H1 (cell line): ENCODE results near the gene OR51A4. TPM values are rescaled to one million over a fixed set of nuclear protein-coding genes. Genes with fewer than 3 reads are reported as not detected.

ENCODE experiments used
- CTCF ChIA-PET: fragments of 300-600 bp; sonication (Branson Sonifier 250); formaldehyde crosslinking; loops from one replicate; lab custom pipeline; 2021; ENCODE audit not compliant: partially characterized antibody; lab: Charles Lee
- POLR2A ChIA-PET: fragments of 300-600 bp; sonication (Branson Sonifier 250); formaldehyde crosslinking; loops from one replicate; lab custom pipeline; 2021; ENCODE audit warnings: inconsistent platforms; ENCODE audit not compliant: partially characterized antibody; lab: Charles Lee
- DNase-seq, 2 experiments: peaks; one replicate each; pipeline versions ENCODE4 v3.0.0 to v3.0.0-alpha.2; 2010 to 2022; ENCODE audit warnings: low spot score in 2 of 2, low read depth in 1 of 2, mixed read lengths in 1 of 2
- FAIRE-seq: peaks from 2 replicates; lab custom pipeline; 2011; peaks lifted over from hg19 to GRCh38; lab: Jason Lieb, UNC
- H2AFZ ChIP-seq: 2 replicates; pipeline ENCODE4 v1.8.1; 2012; ENCODE audit warnings: low read length, inconsistent platforms
- H2AK5ac ChIP-seq: 2 replicates; pipeline ENCODE4 v1.6.1; 2013; ENCODE audit warnings: low read depth, low read length
- H2BK120ac ChIP-seq: replicated peaks from 2 replicates; pipeline ENCODE3; 2013; ENCODE audit warnings: low read depth, low read length, inconsistent platforms
- H2BK12ac ChIP-seq: 2 replicates; pipeline ENCODE4 v1.6.1; 2013; ENCODE audit warnings: low read depth, low read length
- H2BK15ac ChIP-seq: 2 replicates; pipeline ENCODE4 v1.6.1; 2013; ENCODE audit warnings: low read length
- H2BK20ac ChIP-seq: 2 replicates; pipeline ENCODE4 v1.6.1; 2013; ENCODE audit warnings: low read length
- H2BK5ac ChIP-seq: 2 replicates; pipeline ENCODE4 v1.6.1; 2013; ENCODE audit warnings: low read depth, low read length
- H3K14ac ChIP-seq: 2 replicates; pipeline ENCODE4 v1.6.1; 2013; ENCODE audit warnings: inconsistent platforms; ENCODE audit not compliant: insufficient read length
- H3K18ac ChIP-seq: 2 replicates; pipeline ENCODE4 v1.6.1; 2013; ENCODE audit warnings: low read length; ENCODE audit errors: extremely low read depth
- H3K23ac ChIP-seq: 2 replicates; pipeline ENCODE4 v1.6.1; 2013; ENCODE audit warnings: inconsistent platforms; ENCODE audit not compliant: insufficient read length
- H3K23me2 ChIP-seq: 2 replicates; pipeline ENCODE4 v1.6.1; 2013; ENCODE audit warnings: low read depth, low read length
- H3K27ac ChIP-seq: 2 replicates; pipeline ENCODE4 v1.6.1; 2011; ENCODE audit warnings: low read depth, low read length, inconsistent platforms
- H3K27me3 ChIP-seq, 4 experiments: replicated peaks in 1 of 4; 1 replicate in 1 of 4; 2 replicates in 3 of 4; pipeline versions ENCODE4 v1.6.1 to v1.8.1; 2011 to 2013; ENCODE audit warnings: low read length in 3 of 4, mild to moderate bottlenecking in 3 of 4, inconsistent platforms in 2 of 4, mixed read lengths in 2 of 4, moderate library complexity in 1 of 4; ENCODE audit not compliant: control insufficient read depth in 3 of 4, insufficient read depth in 3 of 4; ENCODE audit errors: extremely low read depth in 1 of 4
- H3K36me3 ChIP-seq, 4 experiments: 2 replicates each; pipeline versions ENCODE4 v1.6.1 to v1.8.1; 2011 to 2013; ENCODE audit warnings: mild to moderate bottlenecking in 4 of 4, low read length in 3 of 4, moderate library complexity in 2 of 4, control low read depth in 1 of 4, inconsistent platforms in 1 of 4; ENCODE audit not compliant: insufficient read depth in 4 of 4, control insufficient read depth in 2 of 4
- H3K4ac ChIP-seq: replicated peaks from 2 replicates; pipeline ENCODE3; 2013; ENCODE audit warnings: low read length, low read depth, mixed read lengths, inconsistent platforms; ENCODE audit not compliant: insufficient read length
- H3K4me1 ChIP-seq, 4 experiments: replicated peaks in 1 of 4; 1 replicate in 1 of 4; 2 replicates in 3 of 4; pipeline versions ENCODE4 v1.6.1 to v1.8.1; 2011 to 2013; ENCODE audit warnings: low read length in 3 of 4, inconsistent platforms in 2 of 4, mixed read lengths in 1 of 4; ENCODE audit not compliant: insufficient read depth in 4 of 4, control insufficient read depth in 3 of 4
- H3K4me2 ChIP-seq, 2 experiments: 2 replicates each; pipeline versions ENCODE4 v1.6.1 to v1.8.1; 2011 to 2013; ENCODE audit warnings: low read depth in 2 of 2, low read length in 2 of 2, control low read depth in 1 of 2, inconsistent platforms in 1 of 2, mild to moderate bottlenecking in 1 of 2; ENCODE audit not compliant: insufficient read depth in 1 of 2
- H3K4me3 ChIP-seq, 4 experiments: fragments of 200-600, 300-600 bp in 1 of 4; sonication (generic), shearing (Covaris generic), sonication (Bioruptor Twin) in 1 of 4; 2 replicates each; pipeline versions ENCODE4 v1.5.1 to v1.8.1; 2011 to 2016; ENCODE audit warnings: low read length in 4 of 4, low read depth in 3 of 4, control low read depth in 2 of 4, inconsistent platforms in 2 of 4, mild to moderate bottlenecking in 2 of 4, mixed read lengths in 1 of 4, moderate library complexity in 1 of 4; ENCODE audit not compliant: insufficient read depth in 2 of 4; ENCODE audit errors: extremely low read depth in 1 of 4
- H3K56ac ChIP-seq: replicated peaks from 2 replicates; pipeline ENCODE3; 2013; ENCODE audit warnings: low read depth, mild to moderate bottlenecking, mixed read lengths, low read length, inconsistent platforms; ENCODE audit not compliant: insufficient read length
- H3K79me1 ChIP-seq: 2 replicates; pipeline ENCODE4 v1.6.1; 2013; ENCODE audit warnings: low read depth, low read length, control low read depth
- H3K79me2 ChIP-seq, 2 experiments: 2 replicates each; pipeline versions ENCODE4 v1.6.1 to v1.8.1; 2012 to 2013; ENCODE audit warnings: low read length in 2 of 2, mild to moderate bottlenecking in 2 of 2, inconsistent platforms in 1 of 2; ENCODE audit not compliant: insufficient read depth in 2 of 2, control insufficient read depth in 1 of 2
- H3K9ac ChIP-seq, 4 experiments: replicated peaks in 1 of 4; 1 replicate in 1 of 4; 2 replicates in 3 of 4; pipeline versions ENCODE4 v1.6.1 to v1.8.1; 2011 to 2013; ENCODE audit warnings: low read depth in 3 of 4, low read length in 3 of 4, control low read depth in 2 of 4, mild to moderate bottlenecking in 2 of 4, moderate library complexity in 2 of 4, inconsistent platforms in 1 of 4; ENCODE audit errors: extremely low read depth in 1 of 4
- H3K9me3 ChIP-seq, 2 experiments: 2 replicates each; pipeline versions ENCODE4 v1.6.1 to v1.8.1; 2012 to 2013; ENCODE audit warnings: mild to moderate bottlenecking in 2 of 2, moderate library complexity in 2 of 2, control low read depth in 1 of 2, inconsistent platforms in 1 of 2, low read depth in 1 of 2, low read length in 1 of 2, mixed read lengths in 1 of 2; ENCODE audit not compliant: insufficient read depth in 2 of 2
- H4K20me1 ChIP-seq, 2 experiments: replicated peaks in 1 of 2; 2 replicates each; pipeline versions ENCODE3 to v1.8.1; 2011 to 2013; ENCODE audit warnings: inconsistent platforms in 2 of 2, low read length in 2 of 2, mild to moderate bottlenecking in 1 of 2; ENCODE audit not compliant: insufficient read depth in 2 of 2, control insufficient read depth in 1 of 2
- H4K5ac ChIP-seq: 2 replicates; pipeline ENCODE4 v1.6.1; 2013; ENCODE audit warnings: low read length, low read depth, mixed read lengths, inconsistent platforms; ENCODE audit not compliant: insufficient read length
- H4K8ac ChIP-seq: 2 replicates; pipeline ENCODE4 v1.8.0; 2013; ENCODE audit warnings: mild to moderate bottlenecking, moderate library complexity, low read length, inconsistent platforms; ENCODE audit not compliant: insufficient read depth; ENCODE audit errors: extremely low read depth
- H4K91ac ChIP-seq: replicated peaks from 2 replicates; pipeline ENCODE3; 2013; ENCODE audit warnings: low read length, mixed read lengths, inconsistent platforms; ENCODE audit not compliant: insufficient read length
- RBBP5 ChIP-seq: IDR thresholded peaks from 2 replicates; pipeline ENCODE4 v1.7.1; 2012; ENCODE audit warnings: low read depth, mild to moderate bottlenecking, inconsistent platforms, low read length, moderate library complexity, borderline replicate concordance
- RNF2 ChIP-seq: fragments of 200-900, 300-1000 bp; sonication (generic); IDR thresholded peaks from 2 replicates; pipeline ENCODE4 v1.7.1; 2016; ENCODE audit warnings: borderline replicate concordance, low read depth, mild to moderate bottlenecking, antibody characterized with exemption, low read length; ENCODE audit not compliant: poor library complexity, severe bottlenecking; ENCODE audit errors: missing control alignments
- RXRA ChIP-seq: IDR thresholded peaks from 2 replicates; pipeline ENCODE4 v1.6.1; 2011; ENCODE audit warnings: low read depth, mild to moderate bottlenecking, low read length, moderate library complexity; ENCODE audit not compliant: insufficient read depth
- SP1 ChIP-seq: IDR thresholded peaks from 2 replicates; pipeline ENCODE4 v1.6.1; 2011; ENCODE audit warnings: low read depth, low read length
- TCF12 ChIP-seq: IDR thresholded peaks from 2 replicates; pipeline ENCODE4 v1.6.1; 2011; ENCODE audit warnings: low read depth, mild to moderate bottlenecking, low read length
- YY1 ChIP-seq: IDR thresholded peaks from 2 replicates; pipeline ENCODE4 v1.6.1; 2011; ENCODE audit warnings: low read depth, mild to moderate bottlenecking, low read length
- WGBS, 2 experiments: shearing (Covaris generic) in 1 of 2; methylation state at CpG; one replicate each; pipeline versions ENCODE4 v1.1.6 to v1.1.7; 2013 to 2015; ENCODE audit warnings: low lambda C conversion rate in 2 of 2, mixed read lengths in 2 of 2, inconsistent platforms in 1 of 2, low coverage in 1 of 2, missing lambda C conversion rate in 1 of 2; ENCODE audit not compliant: insufficient replicate concordance in 2 of 2, insufficient coverage in 1 of 2, insufficient read length in 1 of 2; ENCODE audit errors: extremely low coverage in 1 of 2, missing lambda C conversion rate in 1 of 2; 5-methylcytosine and 5-hydroxymethylcytosine counted together
- polyA plus RNA-seq, 7 experiments: library from polyadenylated mRNA; depleted of rRNA in 3 of 7; stranded (reverse) in 5 of 7; unstranded in 2 of 7; fragments of >200 nt in 5 of 7; fragments of 200-250 nt in 2 of 7; gene quantifications; 1 replicate in 5 of 7; 2 replicates in 1 of 7; 4 replicates in 1 of 7; pipeline versions ENCODE4 v1.2.1 to v1.2.3, GENCODE V29; 2011 to 2013; ENCODE audit warnings: missing spikeins in 2 of 7, mixed read lengths in 2 of 7
- total RNA-seq: library from RNA; stranded (reverse); fragmentation: NEBNext Ultra II Directional; extraction: Animal tissue kit (Norgen Biotek cat#: 25700); gene quantifications from 2 replicates; pipeline ENCODE4 v1.2.1, GENCODE V29; 2021

The OR51A4 gene
- total and polyA plus RNA-seq, 2 of the 8 experiments (the other 6 are each of a cell fraction or from before 2014, with no cell fraction given): not detected

DNA sequence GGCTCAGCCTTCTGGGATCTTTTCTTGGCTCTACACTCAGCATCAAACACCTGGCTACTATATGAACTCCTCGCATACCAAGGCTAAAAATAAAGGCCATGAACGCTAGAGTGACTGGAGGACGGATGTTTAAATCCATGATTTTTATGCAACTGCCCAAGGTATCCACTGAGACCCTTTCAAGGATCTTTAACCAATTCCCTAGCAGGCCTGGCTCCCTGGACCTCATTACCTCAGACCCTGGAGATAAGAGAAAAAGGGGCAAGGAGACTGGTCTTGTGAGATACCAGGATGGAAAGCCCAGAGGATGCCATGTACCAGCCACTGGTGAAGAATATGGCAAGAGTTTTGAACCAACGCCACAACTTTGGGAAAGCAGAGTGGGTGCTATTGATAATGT is 28.2 kb downstream of the OR51A4 start, which contains the start of gene OR51G2:
Gene OR51G2, minus strand, starts transcription at position 101 of the 400 bp plus-strand sequence. CDS start 3,687 bp downstream, outside the sequence.
- H3K79me1 ChIP-seq: no peaks in the 10 kb centered on the region
- H2BK120ac ChIP-seq: no peak within 1 kb of the TSS
- H3K4me3 ChIP-seq: no peak within 1 kb of the TSS
- ChIA-PET CTCF (interaction anchor here (1.0 kb wide), 1 partner anchor 283 kb away, joined by 3 read pairs; no protein-coding TSS in a partner anchor), POLR2A (no interaction called here)
- H3K23me2 ChIP-seq: no peaks in the 10 kb centered on the region
- H3K27me3 ChIP-seq: no peaks in the 10 kb centered on the region
- H4K8ac ChIP-seq: no peak within 1 kb of the TSS
- H3K23ac ChIP-seq: no peak within 1 kb of the TSS
- no peak within 1 kb of the TSS for H4K91ac ChIP-seq
- H3K9ac ChIP-seq: no peak within 1 kb of the TSS
- no peak within 1 kb of the TSS for H2BK20ac ChIP-seq
- H3K14ac ChIP-seq: no peak within 1 kb of the TSS
- H2BK12ac ChIP-seq: no peak within 1 kb of the TSS
- DNase-seq (no peak), FAIRE-seq (no peak)
- no peaks in the 10 kb centered on the region for H3K4me1 ChIP-seq
- peaks cover 0 to 3% of the 10 kb centered on the region in 2 experiments for H4K20me1 ChIP-seq
- WGBS, 2 experiments: 75% methylated on average over 4 of the region's 4 CpGs; no CpG with 5 or more reads in 1 of the 2 experiments
- no peak within 1 kb of the TSS for H2BK15ac ChIP-seq
- no peak within 1 kb of the TSS for H3K56ac ChIP-seq
- no peak within 1 kb of the TSS for H2BK5ac ChIP-seq
- no peak within 1 kb of the TSS for H3K27ac ChIP-seq
- no peak within 1 kb of the TSS for H4K5ac ChIP-seq
- H2AFZ ChIP-seq: no peak within 1 kb of the TSS
- H3K36me3 ChIP-seq: no peaks in the 10 kb centered on the region
- no peak within 1 kb of the TSS for H3K4ac ChIP-seq
- H3K9me3 ChIP-seq: no peaks in the 10 kb centered on the region
- H3K4me2 ChIP-seq: no peak within 1 kb of the TSS
- no peaks in the 10 kb centered on the region for H3K79me2 ChIP-seq
- no peak within 1 kb of the TSS for H3K18ac ChIP-seq
- TF ChIP-seq SP1 (no peak), RNF2 (no peak), TCF12 (no peak), RBBP5 (no peak), RXRA (no peak), YY1 (no peak)
- H2AK5ac ChIP-seq: no peak within 1 kb of the TSS
